GM21360 (cell line): ENCODE results near the gene CENATAC.
"Not testable (repeated sequence)": the region's sequence is repeated elsewhere in the genome, so short reads cannot be mapped to it uniquely, and the experiment has no call there.

Experiments used
- ATAC-seq: cut with Tn5 transposase; IDR thresholded peaks from one replicate; pipeline ENCODE4 v1.9.1; 2021; ENCODE audit warnings: mild to moderate bottlenecking, moderate library complexity; ENCODE audit not compliant: unreplicated experiment

CENATAC gene

GRCh38 chr11:119025978-119026766, 28.2 kb downstream of the CENATAC start:
- ATAC-seq: no peak

DNA sequence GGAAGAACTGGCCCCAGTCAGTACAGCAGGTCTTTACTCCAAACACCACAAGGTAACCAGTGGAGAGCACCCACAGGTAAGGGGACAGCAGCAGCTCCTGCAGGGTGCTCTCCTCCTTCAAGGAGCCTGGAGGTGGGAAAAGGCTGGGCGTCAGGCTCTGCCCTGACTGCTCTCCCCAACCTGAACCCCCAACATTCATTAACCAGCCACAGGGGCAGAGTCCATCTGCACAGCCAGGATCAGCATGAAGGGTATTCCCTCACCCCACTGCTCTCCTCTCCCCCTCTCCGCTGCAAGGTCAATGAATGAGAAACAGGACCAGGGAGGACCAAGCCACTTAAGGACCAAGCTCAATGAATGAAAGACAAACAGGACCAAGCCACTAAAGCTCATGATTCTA, 29.0 kb downstream of the CENATAC start:
- no peak for ATAC-seq

DNA sequence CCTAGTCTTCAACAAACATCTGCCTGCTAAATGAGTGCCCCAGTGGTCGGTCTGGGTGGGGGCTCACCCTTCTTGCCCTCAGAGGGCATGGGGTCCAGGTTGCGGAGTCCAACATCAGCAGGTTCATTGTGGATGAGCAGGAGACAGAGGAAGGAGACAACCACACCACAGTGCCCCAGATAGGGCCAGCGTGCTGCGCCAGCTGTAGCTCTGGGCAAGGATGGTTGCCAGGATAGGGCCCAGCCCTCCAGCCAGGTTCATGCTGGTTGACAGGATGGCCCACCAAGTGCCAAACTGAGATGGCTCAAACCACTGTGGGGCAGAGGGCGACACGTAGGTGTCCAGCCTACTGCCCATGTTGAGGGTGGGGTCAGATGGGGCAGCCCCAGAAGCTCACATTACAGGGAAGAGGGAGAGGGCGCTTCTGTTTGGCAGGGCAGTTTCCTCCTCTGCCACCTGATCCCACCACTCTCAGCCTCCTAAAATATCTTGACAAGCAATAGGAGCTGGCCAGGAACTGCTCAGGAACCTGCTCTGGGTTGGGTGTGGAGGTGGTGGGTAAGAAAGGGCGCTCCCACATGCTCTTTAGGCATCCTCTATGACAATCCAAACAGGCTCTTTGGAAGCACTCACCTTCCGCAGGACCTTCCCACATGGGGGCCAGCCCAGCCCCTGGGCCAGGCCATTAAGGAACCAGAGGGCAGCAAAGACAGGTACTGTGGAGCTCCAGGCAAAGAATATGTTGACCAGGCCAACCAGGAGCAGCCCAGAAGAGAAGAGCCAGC, 29.8 kb downstream of the CENATAC start:
- ATAC-seq: no peak

DNA sequence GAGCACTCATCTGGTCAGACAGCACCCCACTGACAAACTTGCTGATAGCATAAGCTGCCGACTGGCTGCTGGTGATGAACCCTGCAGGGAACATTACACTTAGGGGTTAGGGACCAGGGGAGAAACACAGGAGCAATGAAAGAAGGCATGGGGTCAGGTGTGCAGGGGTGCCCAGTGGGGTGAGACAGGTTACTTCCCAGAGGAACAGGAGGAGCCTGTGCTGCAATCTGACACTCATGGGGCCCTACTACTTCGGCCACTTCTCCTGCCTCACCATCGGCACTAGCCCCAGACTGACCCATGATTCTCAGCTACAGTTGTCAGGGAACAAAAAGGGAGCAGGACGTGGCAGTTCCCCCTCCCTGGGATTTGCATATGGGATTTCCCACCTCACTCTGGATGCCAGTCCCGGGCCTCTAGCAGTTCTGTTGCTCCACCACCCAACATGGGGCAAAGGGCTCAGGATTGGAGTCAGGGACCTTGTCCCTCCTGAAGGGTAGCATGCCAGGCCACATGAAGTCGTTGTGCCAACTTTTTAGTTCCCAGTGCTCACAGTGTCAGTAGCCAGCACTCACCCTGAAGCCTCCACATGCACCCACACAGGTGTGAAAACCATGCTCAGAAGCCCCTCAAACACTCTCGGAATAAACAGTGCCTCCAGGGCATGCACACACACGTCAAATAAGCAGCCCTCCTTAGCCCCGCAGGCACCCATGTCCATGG, 30.6 kb downstream of the CENATAC start:
- no peak for ATAC-seq

- ATAC-seq: no peak
These were observed 31.1 kb downstream of the CENATAC start for GRCh38 chr11:119029069-119029339.

DNA sequence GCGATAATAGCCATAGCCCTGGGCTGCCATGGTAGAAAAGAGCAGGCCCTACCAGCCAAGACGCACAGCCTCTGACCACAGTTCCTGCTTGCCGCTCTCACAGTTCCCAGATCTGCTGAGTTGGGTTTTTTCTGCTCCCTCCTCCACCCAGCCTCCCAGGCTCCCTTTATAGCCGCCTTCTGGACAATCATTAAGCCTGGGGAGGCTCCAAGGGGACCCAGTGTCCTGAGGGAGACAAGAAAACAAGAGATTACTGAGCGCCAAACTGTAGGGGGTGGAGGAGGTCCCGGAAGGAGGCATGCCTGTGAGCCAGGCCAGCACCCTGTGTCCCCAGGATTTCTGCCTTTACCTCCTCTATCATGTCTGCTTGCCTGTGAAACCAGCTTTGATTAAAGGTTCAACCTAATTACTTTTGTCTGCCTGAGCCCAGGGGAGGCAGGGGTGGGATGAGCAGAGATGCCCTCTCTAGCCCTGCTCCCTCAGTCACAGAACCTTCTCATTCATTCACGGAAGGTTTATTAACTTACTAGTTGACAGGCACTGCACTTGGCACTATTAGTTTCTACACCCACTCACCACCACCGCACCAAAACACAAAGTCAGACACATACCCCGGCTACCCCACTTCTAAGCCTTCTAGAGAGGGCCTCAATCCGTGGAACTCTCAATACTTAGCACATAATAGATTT, 31.5 kb downstream of the CENATAC start:
- peak; percentile 16 for ATAC-seq

GRCh38 chr11:119030029-119030328, 32.0 kb downstream of the CENATAC start:
- ATAC-seq: peak; percentile 9

GRCh38 chr11:119030329-119031047, 32.5 kb downstream of the CENATAC start, which contains the start of gene SLC37A4:
Gene SLC37A4, minus strand, starts transcription at chr11:119030877.
- ATAC-seq: peak; percentile 88

DNA sequence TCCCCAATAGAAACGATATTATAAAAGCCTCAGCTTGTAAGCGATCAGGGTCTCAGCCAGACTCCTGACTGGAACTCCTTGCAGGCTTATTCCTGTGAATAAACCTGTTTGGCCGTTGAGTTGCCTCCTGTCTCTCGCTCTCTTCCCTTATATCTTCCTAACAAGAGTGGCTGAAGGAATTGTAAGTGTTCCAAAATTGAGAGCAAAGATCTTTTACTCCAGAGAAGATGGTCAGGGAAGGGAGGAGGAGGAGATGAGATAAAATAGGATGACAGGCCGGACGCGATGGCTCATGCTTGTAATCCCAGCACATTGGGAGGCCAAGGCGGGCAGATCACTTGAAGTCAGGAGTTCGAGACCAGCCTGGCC, 34.0 kb downstream of the CENATAC start:
- no peak for ATAC-seq

DNA sequence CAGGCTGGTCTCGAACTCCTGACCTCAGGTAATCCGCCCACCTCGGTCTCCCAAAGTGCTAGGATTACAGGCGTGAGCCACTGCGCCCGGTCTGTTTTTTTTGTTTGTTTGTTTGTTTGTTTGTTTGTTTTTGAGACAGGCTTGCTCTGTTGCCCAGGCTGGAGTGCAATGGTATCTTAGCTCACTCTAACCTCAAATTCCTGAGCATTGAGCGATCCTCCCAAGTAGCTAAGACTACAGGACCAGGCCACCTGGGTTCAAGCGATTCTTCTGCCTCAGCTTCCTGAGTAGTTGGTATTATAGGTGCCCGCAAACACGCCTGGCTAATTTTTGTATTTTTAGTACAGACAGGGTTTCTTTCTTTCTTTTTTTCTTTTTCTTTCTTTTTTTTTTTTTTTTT, 35.5 kb downstream of the CENATAC start:
- ATAC-seq: not testable (repeated sequence)

- ATAC-seq: no peak
These were observed 36.9 kb downstream of the CENATAC start for GRCh38 chr11:119034813-119035212.

- no peak for ATAC-seq
These were observed 40.9 kb downstream of the CENATAC start for GRCh38 chr11:119038884-119039283.

DNA sequence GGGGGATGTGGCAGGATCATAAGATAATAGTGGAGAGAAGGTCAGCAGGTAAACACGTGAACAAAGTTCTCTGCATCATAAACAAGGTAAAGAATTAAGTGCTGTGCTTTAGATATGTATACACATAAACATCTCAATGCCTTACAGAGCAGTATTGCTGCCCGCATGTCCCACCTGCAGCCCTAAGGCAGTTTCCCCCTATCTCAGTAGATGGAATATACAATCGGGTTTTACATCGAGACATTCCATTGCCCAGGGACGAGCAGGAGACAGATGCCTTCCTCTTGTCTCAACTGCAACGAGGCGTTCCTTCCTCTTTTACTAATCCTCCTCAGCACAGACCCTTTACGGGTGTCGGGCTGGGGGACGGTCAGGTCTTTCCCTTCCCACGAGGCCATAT, 41.5 kb downstream of the CENATAC start:
- ATAC-seq: not testable (repeated sequence)

DNA sequence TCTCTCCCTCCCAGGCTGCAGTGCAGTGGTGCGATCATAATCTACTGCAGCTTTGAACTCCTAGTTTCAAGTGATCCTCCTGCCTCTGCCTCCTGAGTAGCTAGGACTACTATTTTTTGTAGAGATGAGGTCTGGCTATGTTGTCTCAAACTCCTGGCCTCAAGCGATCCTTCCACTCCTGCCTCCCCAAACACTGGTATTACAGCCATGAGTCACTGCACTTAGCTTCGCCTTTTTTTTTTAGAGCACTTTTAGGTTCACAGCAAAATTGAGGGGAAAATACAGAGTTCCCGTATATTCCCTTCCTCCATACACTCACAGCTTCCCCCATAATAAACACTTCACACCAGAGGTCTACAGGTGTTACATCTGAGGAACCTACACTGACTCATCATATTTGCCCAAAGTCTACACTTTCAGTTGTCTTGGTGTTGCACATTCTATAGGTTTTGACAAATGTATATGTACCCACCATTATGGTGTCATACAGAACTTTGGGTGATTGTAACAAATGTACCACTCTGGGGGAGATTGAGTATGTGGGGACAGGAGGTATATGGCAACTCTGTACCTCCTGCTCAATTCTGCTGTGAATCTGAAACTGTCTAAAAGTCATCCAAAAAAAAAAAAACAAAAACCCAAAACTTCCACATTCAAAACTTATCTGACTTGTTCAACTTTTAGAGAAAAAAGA, 44.0 kb downstream of the CENATAC start:
- no peak for ATAC-seq

- no peak for ATAC-seq
These were observed 45.0 kb downstream of the CENATAC start for GRCh38 chr11:119042927-119043326.

DNA sequence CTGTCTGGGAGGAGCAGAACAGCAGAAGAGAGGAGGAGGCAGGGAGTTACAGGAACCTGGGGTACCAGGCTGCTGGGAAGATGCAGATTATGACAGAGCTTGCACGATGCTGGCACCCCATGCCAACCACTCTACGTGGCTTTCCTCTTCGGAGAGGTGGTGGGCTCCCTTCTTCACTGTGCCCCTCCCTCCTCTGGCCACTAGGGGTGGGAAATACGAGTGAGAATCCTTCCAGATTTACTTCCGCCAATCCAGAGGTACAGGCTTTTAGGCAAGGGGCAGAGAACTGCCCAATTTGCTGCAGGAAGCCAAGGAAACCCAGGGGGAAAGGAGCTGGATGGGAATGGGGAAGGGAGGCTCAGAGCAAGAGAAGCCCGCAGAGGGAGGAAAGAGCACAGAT, 46.8 kb downstream of the CENATAC start:
- ATAC-seq: no peak

DNA sequence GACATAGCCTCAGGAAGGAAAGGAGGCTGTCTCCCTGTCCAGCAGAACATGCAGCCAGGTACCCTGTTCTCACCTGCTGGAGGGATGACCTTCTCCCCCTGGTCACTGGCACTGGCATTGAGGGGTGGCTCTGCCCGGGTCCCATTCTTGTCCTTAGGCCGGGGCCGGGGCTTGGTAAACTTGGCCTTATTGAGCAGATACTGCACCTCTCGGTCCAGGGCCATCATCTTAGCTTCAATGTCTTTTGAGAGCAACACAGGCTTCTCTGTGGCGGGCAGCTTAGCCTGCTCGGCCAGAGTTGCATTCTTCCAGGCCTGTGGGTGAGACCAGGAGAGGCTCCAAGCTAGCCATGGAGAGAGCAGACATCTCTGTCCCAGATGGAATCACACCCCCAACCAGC, 48.6 kb downstream of the CENATAC start:
- ATAC-seq: no peak

DNA sequence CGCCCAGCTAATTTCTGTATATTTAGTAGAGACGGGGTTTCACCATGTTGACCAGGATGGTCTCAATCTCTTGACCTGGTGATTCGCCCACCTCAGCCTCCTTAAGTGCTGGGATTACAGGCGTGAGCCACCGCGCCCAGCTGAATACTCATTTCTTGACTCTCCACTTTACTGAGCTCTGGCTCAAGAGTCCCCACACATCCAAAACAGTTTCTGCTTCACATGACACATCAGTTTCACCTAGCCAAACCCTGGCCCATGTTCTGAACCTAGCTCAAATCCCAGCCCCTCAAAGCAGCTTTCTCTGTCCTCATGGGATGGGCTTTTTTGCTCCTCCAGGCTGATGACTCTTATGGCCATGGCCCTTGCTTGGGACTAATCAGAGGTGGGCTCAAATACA, 49.3 kb downstream of the CENATAC start:
- no peak for ATAC-seq

DNA sequence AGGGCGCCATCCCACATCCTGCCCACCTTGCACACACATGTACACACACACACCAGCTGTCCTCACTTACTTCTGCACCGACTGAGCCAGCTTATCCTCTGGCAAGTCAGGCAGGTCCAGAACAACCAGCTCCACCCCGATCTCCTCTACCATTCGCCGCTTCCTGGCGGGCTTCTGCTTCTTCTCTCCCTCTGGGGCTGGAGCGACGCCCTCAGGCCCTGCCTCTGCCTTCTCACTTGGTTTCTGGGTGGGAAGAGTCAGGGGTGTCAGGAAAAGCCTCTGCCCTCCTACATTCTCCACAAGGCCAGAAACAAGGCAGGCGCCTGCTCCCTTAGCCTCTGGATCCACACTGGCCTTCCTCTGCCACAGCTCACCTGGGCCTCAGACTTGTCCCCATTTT, 50.7 kb downstream of the CENATAC start:
- no peak for ATAC-seq

GRCh38 chr11:119049081-119049480, 51.1 kb downstream of the CENATAC start:
- ATAC-seq: no peak
